ENCODE results near the gene CREB3. TPM values are rescaled to one million over a fixed set of nuclear protein-coding genes. Genes with fewer than 3 reads are reported as not detected.

The CREB3 gene
- total RNA-seq, 1 donor from 2014 or later, result 16.9 TPM

DNA sequence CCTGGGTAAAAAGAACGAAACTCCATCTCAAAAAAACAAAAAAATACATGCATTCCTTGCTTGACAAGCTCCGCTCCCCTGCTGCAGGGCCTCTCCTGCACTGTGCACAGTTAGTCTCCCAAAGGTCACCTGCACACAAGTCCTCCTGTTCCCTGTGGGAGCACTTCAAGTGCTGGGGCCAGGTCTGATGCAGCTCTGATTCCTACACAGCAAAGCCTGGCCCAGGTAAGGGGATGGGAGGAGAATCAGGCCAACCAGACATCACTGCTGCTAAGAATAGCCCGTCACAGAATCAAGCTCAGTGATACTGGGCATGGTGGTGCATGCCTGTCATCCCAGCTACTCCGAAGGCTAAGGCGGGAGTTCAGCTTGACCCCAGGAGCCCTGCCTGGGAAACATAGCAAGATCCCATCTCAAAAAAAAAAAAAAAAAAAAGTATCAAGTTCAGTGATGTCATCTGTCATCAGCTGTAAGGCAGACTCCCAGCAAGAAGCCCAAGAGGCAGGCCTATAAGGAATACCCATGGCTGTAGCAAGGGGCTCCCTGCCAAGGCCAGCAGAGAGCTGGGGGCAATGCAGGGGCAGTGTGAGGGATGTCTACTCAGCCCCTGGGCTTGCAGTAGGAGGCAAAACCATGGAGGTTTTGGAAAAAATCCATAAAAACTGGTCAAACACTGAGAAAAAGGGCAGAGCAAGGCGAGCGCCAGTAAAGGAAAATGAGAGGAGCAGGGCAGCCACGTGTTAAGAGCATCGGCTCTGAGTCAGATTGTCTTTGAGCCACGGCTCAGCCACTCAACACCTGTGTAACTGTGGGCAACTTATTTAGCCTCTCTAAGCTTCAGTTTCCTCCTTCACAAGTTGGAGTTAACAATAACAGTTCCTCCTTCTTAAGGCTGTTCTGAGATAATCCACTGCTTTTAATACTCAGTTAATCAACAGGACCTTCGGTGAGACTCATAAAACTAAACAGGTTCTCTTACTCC is 46.0 kb upstream of the CREB3 start:
- ChIA-PET POLR2A (interaction anchor here (0.7 to 1.1 kb wide), 2 partner anchors 42 to 112 kb away, joined by 4 to 10 read pairs; no protein-coding TSS in a partner anchor), CTCF (interaction anchor here (3.6 kb wide), 1 partner anchor 9 kb away, joined by 23 read pairs; no protein-coding TSS in a partner anchor)
- no peak for ATAC-seq (ENCODE audit: low read depth)
- intact Hi-C loops (cut with micrococcal nuclease), result no loop called here
- Mint-ChIP-seq H3K36me3 (ENCODE audit: low read depth) (peaks cover 2% of the 10 kb centered on the region), H3K27ac (no peak overlapping the region), H3K27me3 (no peaks in the 10 kb centered on the region), H3K4me1 (peaks cover 12% of the 10 kb centered on the region), H3K9me3 (no peaks in the 10 kb centered on the region), H3K4me3 (no peak overlapping the region)
- DNase-seq, result no peak
- TF ChIP-seq, protein P1, sequence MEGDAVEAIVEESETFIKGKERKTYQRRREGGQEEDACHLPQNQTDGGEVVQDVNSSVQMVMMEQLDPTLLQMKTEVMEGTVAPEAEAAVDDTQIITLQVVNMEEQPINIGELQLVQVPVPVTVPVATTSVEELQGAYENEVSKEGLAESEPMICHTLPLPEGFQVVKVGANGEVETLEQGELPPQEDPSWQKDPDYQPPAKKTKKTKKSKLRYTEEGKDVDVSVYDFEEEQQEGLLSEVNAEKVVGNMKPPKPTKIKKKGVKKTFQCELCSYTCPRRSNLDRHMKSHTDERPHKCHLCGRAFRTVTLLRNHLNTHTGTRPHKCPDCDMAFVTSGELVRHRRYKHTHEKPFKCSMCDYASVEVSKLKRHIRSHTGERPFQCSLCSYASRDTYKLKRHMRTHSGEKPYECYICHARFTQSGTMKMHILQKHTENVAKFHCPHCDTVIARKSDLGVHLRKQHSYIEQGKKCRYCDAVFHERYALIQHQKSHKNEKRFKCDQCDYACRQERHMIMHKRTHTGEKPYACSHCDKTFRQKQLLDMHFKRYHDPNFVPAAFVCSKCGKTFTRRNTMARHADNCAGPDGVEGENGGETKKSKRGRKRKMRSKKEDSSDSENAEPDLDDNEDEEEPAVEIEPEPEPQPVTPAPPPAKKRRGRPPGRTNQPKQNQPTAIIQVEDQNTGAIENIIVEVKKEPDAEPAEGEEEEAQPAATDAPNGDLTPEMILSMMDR (IDR thresholded peaks at IDR 0.05), result no peak

DNA sequence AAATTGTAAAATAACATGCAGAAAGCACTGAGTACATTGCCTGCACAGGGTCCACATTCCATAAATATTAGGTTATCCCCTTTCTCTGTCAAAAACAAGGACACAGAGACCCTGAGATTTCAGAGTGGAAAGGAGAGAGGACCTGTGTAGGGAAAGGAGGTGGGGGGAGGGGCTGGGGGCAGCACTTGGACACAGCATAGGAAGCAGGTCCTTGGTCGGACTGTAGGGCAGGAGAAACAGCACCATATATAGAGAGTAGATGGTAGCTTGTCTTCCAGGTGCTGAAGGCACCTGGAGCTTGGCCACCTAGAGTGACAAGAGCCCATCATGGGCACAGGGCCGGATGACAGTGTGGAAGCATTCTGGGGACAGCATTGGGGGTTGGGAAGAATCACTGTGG is 45.2 kb upstream of the CREB3 start:
- intact Hi-C loops (cut with micrococcal nuclease), result no loop called here
- Mint-ChIP-seq H3K36me3 (ENCODE audit: low read depth) (peaks cover 2% of the 10 kb centered on the region), H3K4me1 (peaks cover 12% of the 10 kb centered on the region), H3K27me3 (no peaks in the 10 kb centered on the region), H3K4me3 (no peak overlapping the region), H3K9me3 (no peaks in the 10 kb centered on the region), H3K27ac (peak overlapping the region; percentile 48)
- POLR2A ChIA-PET, result interaction anchor here (1.6 to 1.8 kb wide), 2 partner anchors 9 to 23 kb away, joined by 3 to 4 read pairs; no protein-coding TSS in a partner anchor
- TF ChIP-seq, protein P1 (IDR thresholded peaks at IDR 0.05), result no peak
- DNase-seq, result no peak
- CTCF ChIA-PET, result interaction anchor here (3.6 kb wide), 1 partner anchor 8 kb away, joined by 23 read pairs; no protein-coding TSS in a partner anchor
- ATAC-seq (ENCODE audit: low read depth), result no peak

- H3K36me3 Mint-ChIP-seq (ENCODE audit: low read depth), result peaks cover 2% of the 10 kb centered on the region
- TF ChIP-seq, protein P1 (IDR thresholded peaks at IDR 0.05), result no peak
- CTCF ChIA-PET, result interaction anchor here (1.2 to 3.6 kb wide), 2 partner anchors 8 to 30 kb away, joined by 4 to 23 read pairs; partner anchors contain the start of gene CCDC107
- no peak overlapping the region for H3K27ac Mint-ChIP-seq
- peaks cover 12% of the 10 kb centered on the region for H3K4me1 Mint-ChIP-seq
- POLR2A ChIA-PET, result interaction anchor here (1.0 to 1.8 kb wide), 3 partner anchors 9 to 72 kb away, joined by 3 to 4 read pairs (median 3); no protein-coding TSS in a partner anchor
- intact Hi-C loops (cut with micrococcal nuclease), result no loop called here
- no peaks in the 10 kb centered on the region for H3K27me3 Mint-ChIP-seq
- H3K9me3 Mint-ChIP-seq, result no peaks in the 10 kb centered on the region
- no peak overlapping the region for H3K4me3 Mint-ChIP-seq
- ATAC-seq (ENCODE audit: low read depth), result no peak
- no peak for DNase-seq
Observed at GRCh38 chr9:35687972-35688557, 44.4 kb upstream of the CREB3 start.

- no peak for ATAC-seq (ENCODE audit: low read depth)
- no peaks in the 10 kb centered on the region for H3K27me3 Mint-ChIP-seq
- H3K36me3 Mint-ChIP-seq (ENCODE audit: low read depth), result peaks cover 2% of the 10 kb centered on the region
- peaks cover 12% of the 10 kb centered on the region for H3K4me1 Mint-ChIP-seq
- CTCF ChIA-PET, result interaction anchor here (1.2 to 3.6 kb wide), 2 partner anchors 7 to 30 kb away, joined by 4 to 23 read pairs; partner anchors contain the start of gene CCDC107
- DNase-seq, result no peak
- no peak overlapping the region for H3K27ac Mint-ChIP-seq
- intact Hi-C loops (cut with micrococcal nuclease), result no loop called here
- POLR2A ChIA-PET, result interaction anchor here (1.0 to 1.8 kb wide), 3 partner anchors 8 to 73 kb away, joined by 3 to 4 read pairs (median 3); no protein-coding TSS in a partner anchor
- peak overlapping the region; percentile 67 for H3K4me3 Mint-ChIP-seq
- TF ChIP-seq, protein P1 (IDR thresholded peaks at IDR 0.05), result no peak
- no peaks in the 10 kb centered on the region for H3K9me3 Mint-ChIP-seq
Observed at GRCh38 chr9:35688558-35689541, 43.6 kb upstream of the CREB3 start.

All from activated B cell treated with CpG ODN at 0.5 μM for 24 hours (primary cell).